Islet of Langerhans (tissue), 1 donor: Measurements from ENCODE around the gene PDE4B.
"Not testable (repeated sequence)": the region's sequence is repeated elsewhere in the genome, so short reads cannot be mapped to it uniquely, and the experiment has no call there.

Source experiments
- FAIRE-seq: peaks from one replicate; lab custom pipeline; 2011; peaks lifted over from hg19 to GRCh38; lab: Jason Lieb, UNC

The PDE4B gene

GRCh38 chr1:65995928-65996327 is 203.2 kb downstream of the PDE4B start:
- FAIRE-seq = no peak

GRCh38 chr1:65997693-65998092 is 205.0 kb downstream of the PDE4B start:
- no peak for FAIRE-seq

GRCh38 chr1:65998763-65999583 is 206.3 kb downstream of the PDE4B start:
- no peak for FAIRE-seq

GRCh38 chr1:66000033-66000637 is 207.4 kb downstream of the PDE4B start:
- FAIRE-seq = no peak

GRCh38 chr1:66003690-66004089 is 211.0 kb downstream of the PDE4B start:
- no peak for FAIRE-seq

GRCh38 chr1:66006534-66006933 is 213.8 kb downstream of the PDE4B start:
- FAIRE-seq = not testable (repeated sequence)

GRCh38 chr1:66012106-66012784 is 219.6 kb downstream of the PDE4B start:
- no peak for FAIRE-seq

- FAIRE-seq = no peak
Observed at GRCh38 chr1:66013371-66013770, 220.7 kb downstream of the PDE4B start.

GRCh38 chr1:66022904-66023620 is 230.4 kb downstream of the PDE4B start:
- FAIRE-seq = no peak

GRCh38 chr1:66025188-66025587 is 232.5 kb downstream of the PDE4B start:
- no peak for FAIRE-seq

- no peak for FAIRE-seq
Observed at GRCh38 chr1:66028035-66028434, 235.3 kb downstream of the PDE4B start.

GRCh38 chr1:66033781-66034180 is 241.1 kb downstream of the PDE4B start:
- no peak for FAIRE-seq

GRCh38 chr1:66035616-66036245 is 243.0 kb downstream of the PDE4B start:
- FAIRE-seq = no peak

- no peak for FAIRE-seq
Observed at GRCh38 chr1:66041654-66042053, 249.0 kb downstream of the PDE4B start.

GRCh38 chr1:66043186-66043585 is 250.5 kb downstream of the PDE4B start:
- no peak for FAIRE-seq

GRCh38 chr1:66044912-66045311 is 252.2 kb downstream of the PDE4B start:
- FAIRE-seq = no peak

GRCh38 chr1:66046415-66046814 is 253.7 kb downstream of the PDE4B start:
- no peak for FAIRE-seq

GRCh38 chr1:66048011-66048410 is 255.3 kb downstream of the PDE4B start:
- FAIRE-seq = no peak

GRCh38 chr1:66050123-66050522 is 257.4 kb downstream of the PDE4B start:
- no peak for FAIRE-seq

- FAIRE-seq = no peak
Observed at GRCh38 chr1:66050633-66051032, 257.9 kb downstream of the PDE4B start.

GRCh38 chr1:66055092-66055491 is 262.4 kb downstream of the PDE4B start:
- FAIRE-seq = no peak

- not testable (repeated sequence) for FAIRE-seq
Observed at GRCh38 chr1:66057448-66057847, 264.8 kb downstream of the PDE4B start.
